ENCODE results near the gene RNU6-9. TPM values are rescaled to one million over a fixed set of nuclear protein-coding genes. Genes with fewer than 3 reads are reported as not detected.
"Not testable (repeated sequence)": the region's sequence is repeated elsewhere in the genome, so short reads cannot be mapped to it uniquely, and the experiment has no call there.

RNU6-9 gene
- total RNA-seq, 1 donor from 2014 or later: not detected

- Mint-ChIP-seq H3K4me3 (ENCODE audit: unreplicated experiment) (no peak overlapping the region), H3K36me3 (ENCODE audit: unreplicated experiment) (no peaks in the 10 kb centered on the region), H3K27ac (ENCODE audit: unreplicated experiment) (no peak overlapping the region)
These were observed 4.5 kb upstream of the RNU6-9 start for GRCh38 chr19:888581-889385.

GRCh38 chr19:889662-890295 is 3.5 kb upstream of the RNU6-9 start:
- Mint-ChIP-seq H3K4me1 (ENCODE audit: low read depth, unreplicated experiment) (peaks cover 3% of the 10 kb centered on the region), H3K27me3 (ENCODE audit: unreplicated experiment) (peaks cover 11% of the 10 kb centered on the region), H3K4me3 (ENCODE audit: unreplicated experiment) (no peak overlapping the region), H3K9me3 (ENCODE audit: unreplicated experiment) (peaks cover 15% of the 10 kb centered on the region), H3K27ac (ENCODE audit: unreplicated experiment) (no peak overlapping the region), H3K36me3 (ENCODE audit: unreplicated experiment) (no peaks in the 10 kb centered on the region)
- TF ChIP-seq, protein P1, sequence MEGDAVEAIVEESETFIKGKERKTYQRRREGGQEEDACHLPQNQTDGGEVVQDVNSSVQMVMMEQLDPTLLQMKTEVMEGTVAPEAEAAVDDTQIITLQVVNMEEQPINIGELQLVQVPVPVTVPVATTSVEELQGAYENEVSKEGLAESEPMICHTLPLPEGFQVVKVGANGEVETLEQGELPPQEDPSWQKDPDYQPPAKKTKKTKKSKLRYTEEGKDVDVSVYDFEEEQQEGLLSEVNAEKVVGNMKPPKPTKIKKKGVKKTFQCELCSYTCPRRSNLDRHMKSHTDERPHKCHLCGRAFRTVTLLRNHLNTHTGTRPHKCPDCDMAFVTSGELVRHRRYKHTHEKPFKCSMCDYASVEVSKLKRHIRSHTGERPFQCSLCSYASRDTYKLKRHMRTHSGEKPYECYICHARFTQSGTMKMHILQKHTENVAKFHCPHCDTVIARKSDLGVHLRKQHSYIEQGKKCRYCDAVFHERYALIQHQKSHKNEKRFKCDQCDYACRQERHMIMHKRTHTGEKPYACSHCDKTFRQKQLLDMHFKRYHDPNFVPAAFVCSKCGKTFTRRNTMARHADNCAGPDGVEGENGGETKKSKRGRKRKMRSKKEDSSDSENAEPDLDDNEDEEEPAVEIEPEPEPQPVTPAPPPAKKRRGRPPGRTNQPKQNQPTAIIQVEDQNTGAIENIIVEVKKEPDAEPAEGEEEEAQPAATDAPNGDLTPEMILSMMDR (IDR thresholded peaks at IDR 0.05; ENCODE audit: partially characterized antibody, unreplicated experiment): no peak
- no peak for DNase-seq

More at GRCh38 chr19:888581-889385, 4.5 kb upstream of the RNU6-9 start:
- TF ChIP-seq, protein P1 (IDR thresholded peaks at IDR 0.05; ENCODE audit: partially characterized antibody, unreplicated experiment): no peak
- no peak for DNase-seq
- Mint-ChIP-seq H3K4me1 (ENCODE audit: low read depth, unreplicated experiment) (peaks cover 3% of the 10 kb centered on the region), H3K9me3 (ENCODE audit: unreplicated experiment) (peaks cover 13% of the 10 kb centered on the region), H3K27me3 (ENCODE audit: unreplicated experiment) (peaks cover 7% of the 10 kb centered on the region)

DNA sequence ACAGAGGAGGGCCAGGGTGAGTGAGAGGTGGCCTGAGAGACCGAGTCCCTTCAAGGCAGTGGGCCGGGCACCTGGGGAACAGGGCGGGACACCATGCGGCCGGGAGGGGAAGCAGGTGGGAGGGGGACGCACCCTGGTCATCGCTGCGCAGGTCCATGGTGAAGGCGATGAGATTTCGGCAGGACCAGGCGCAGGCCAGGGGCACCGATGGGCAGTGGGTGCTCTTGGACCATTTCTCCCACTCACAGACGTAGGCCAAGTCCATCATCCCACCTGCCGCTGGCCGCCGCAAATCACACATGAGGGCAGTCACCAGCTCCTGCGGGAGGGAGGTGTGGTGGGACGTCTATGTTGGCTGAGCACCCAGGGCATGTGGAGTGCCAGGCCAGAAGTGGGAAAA is 2.5 kb upstream of the RNU6-9 start:
- Mint-ChIP-seq H3K4me3 (ENCODE audit: unreplicated experiment) (peak overlapping the region; percentile 52), H3K36me3 (ENCODE audit: unreplicated experiment) (no peaks in the 10 kb centered on the region), H3K27me3 (ENCODE audit: unreplicated experiment) (peaks cover 11% of the 10 kb centered on the region), H3K9me3 (ENCODE audit: unreplicated experiment) (peaks cover 18% of the 10 kb centered on the region), H3K4me1 (ENCODE audit: low read depth, unreplicated experiment) (peaks cover 3% of the 10 kb centered on the region), H3K27ac (ENCODE audit: unreplicated experiment) (peak overlapping the region; percentile 43)
- no peak for DNase-seq
- TF ChIP-seq, protein P1 (IDR thresholded peaks at IDR 0.05; ENCODE audit: partially characterized antibody, unreplicated experiment): no peak

GRCh38 chr19:891421-892200 is 1.7 kb upstream of the RNU6-9 start:
- not testable (repeated sequence) for H3K27ac Mint-ChIP-seq (ENCODE audit: unreplicated experiment); H3K36me3 Mint-ChIP-seq (ENCODE audit: unreplicated experiment)
- H3K27me3 Mint-ChIP-seq (ENCODE audit: unreplicated experiment): peaks cover 11% of the 10 kb centered on the region

GRCh38 chr19:892243-892893 is 916 bp upstream of the RNU6-9 start:
- DNase-seq: peak; percentile 55
- Mint-ChIP-seq H3K9me3 (ENCODE audit: unreplicated experiment) (peaks cover 19% of the 10 kb centered on the region), H3K27ac (ENCODE audit: unreplicated experiment) (peak overlapping the region; percentile 12)

More at GRCh38 chr19:891421-892200, 1.7 kb upstream of the RNU6-9 start:
- not testable (repeated sequence) for H3K4me1 Mint-ChIP-seq (ENCODE audit: low read depth, unreplicated experiment); DNase-seq
- H3K9me3 Mint-ChIP-seq (ENCODE audit: unreplicated experiment): peaks cover 18% of the 10 kb centered on the region
- peak overlapping the region; percentile 82 for H3K4me3 Mint-ChIP-seq (ENCODE audit: unreplicated experiment)

More at GRCh38 chr19:892243-892893, 916 bp upstream of the RNU6-9 start:
- TF ChIP-seq, protein P1 (IDR thresholded peaks at IDR 0.05; ENCODE audit: partially characterized antibody, unreplicated experiment): no peak
- peaks cover 3% of the 10 kb centered on the region for H3K4me1 Mint-ChIP-seq (ENCODE audit: low read depth, unreplicated experiment)
- H3K4me3 Mint-ChIP-seq (ENCODE audit: unreplicated experiment): peak overlapping the region; percentile 82
- H3K36me3 Mint-ChIP-seq (ENCODE audit: unreplicated experiment): no peaks in the 10 kb centered on the region
- peaks cover 13% of the 10 kb centered on the region for H3K27me3 Mint-ChIP-seq (ENCODE audit: unreplicated experiment)
